ENCODE measurements around the gene TM9SF4.
A peak's percentile ranks its signal among the peaks of the same experiment; 100 is the strongest.

Gene TM9SF4

GRCh38 chr20:32109392-32110172, at the start of gene TM9SF4:
Gene TM9SF4 (plus strand): TSS chr20:32109714. CDS start chr20:32109741, 27 bp downstream.
- DNase-seq: peak; percentile 97

DNA sequence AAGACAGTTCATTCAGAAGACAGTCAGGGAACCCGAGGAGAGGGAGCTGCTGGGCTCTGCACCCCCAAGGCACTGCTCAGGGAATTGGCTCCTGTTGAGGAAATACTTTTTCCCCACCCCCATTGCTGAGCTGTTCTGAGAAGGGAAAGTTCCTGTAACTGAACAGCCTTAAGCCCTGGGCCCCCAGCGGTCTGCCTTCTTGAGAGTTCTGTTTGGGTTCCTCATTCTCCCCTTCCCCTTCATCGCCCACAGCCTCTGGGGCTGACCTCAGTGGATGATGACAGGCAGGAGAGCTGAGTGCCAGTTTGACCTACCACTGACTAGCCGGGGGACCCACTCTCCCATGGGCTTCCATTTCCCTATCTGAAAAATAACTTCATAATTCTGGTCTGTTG, 46.7 kb upstream of the TM9SF4 start:
- DNase-seq: no peak

- DNase-seq: no peak
These were observed 45.8 kb upstream of the TM9SF4 start for GRCh38 chr20:32063695-32064094.

GRCh38 chr20:32064667-32065066, 44.8 kb upstream of the TM9SF4 start:
- no peak for DNase-seq

GRCh38 chr20:32067234-32067821, 42.2 kb upstream of the TM9SF4 start:
- DNase-seq: no peak

GRCh38 chr20:32068174-32068573, 41.3 kb upstream of the TM9SF4 start:
- DNase-seq: no peak

DNA sequence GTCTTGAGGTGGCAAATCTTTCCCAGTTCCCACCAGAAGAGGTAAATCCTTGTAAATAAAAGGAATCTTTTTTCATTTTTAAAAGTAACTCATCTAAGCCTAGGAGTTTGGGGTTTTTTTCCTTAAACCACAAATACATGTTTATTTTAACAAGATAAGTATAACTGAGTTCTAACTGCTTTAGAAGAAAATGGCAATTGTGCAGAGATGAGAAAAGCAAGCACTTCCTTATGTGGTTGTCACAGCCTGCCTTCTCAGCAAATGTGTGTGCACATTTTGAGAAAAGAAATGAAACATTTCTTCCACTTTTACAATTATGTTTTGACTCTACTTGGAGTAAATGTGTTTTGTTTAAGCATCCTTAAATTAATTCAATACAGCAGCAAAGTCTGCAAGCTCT, 39.8 kb upstream of the TM9SF4 start:
- DNase-seq: no peak

DNA sequence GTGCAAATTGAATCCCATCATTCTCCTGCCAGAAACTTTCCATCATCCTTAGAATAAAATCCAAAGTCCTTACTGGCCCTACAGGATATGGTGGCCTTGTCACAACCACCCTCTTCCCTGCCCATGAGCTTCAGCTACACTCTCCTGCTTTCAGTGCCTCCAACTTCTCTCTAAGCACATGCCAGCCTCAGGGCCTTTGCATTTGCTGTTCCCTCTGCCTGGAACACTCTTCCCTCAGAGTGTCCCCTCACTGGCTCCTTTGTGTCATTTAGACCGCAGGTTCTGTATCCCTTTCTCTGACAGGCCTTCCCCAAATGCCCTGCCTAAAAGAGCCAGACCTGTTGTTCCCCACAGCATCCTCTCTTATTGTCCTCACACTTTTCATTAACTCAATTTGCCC, 39.2 kb upstream of the TM9SF4 start:
- DNase-seq: no peak

GRCh38 chr20:32070690-32071213, 38.8 kb upstream of the TM9SF4 start:
- DNase-seq: no peak

- no peak for DNase-seq
These were observed 37.9 kb upstream of the TM9SF4 start for GRCh38 chr20:32071395-32072167.

GRCh38 chr20:32072168-32072750, 37.3 kb upstream of the TM9SF4 start:
- no peak for DNase-seq

DNA sequence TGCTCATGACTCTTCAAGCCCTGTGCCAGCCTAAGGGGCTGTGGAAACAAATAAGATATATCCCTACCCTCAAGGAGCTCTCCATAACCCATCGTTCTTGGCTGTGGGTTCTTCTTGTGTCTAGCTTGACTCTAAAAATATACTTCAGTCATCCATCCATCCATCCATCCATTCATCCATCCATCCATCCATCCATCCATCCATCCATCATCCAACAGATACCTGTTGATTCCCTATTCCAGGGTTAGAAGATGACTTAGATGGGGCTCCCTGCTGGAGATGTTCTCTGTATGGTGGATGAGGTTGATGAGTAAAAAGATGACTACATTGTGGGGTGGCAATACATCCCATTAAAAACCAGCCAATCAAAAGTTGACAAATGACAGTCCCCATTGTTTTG, 34.0 kb upstream of the TM9SF4 start:
- DNase-seq: no peak

DNA sequence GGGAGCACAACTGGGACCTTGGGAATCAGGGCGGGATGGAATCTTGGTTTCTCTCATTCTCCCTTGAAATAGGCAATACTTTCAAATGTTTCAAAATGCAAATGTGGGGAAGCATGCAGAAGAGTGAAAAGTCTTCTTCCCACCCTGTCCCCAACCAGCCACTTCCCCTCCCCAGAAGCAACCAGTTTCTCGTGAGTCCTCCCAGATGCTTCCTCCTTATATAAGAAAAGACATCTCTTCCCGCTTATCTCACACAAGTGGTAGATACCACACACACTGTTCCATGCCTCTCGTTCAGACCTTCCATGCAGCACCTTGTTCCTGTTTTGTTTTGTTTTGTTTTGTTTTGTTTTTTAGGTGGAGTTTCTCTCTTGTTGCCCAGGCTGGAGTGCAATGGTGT, 32.3 kb upstream of the TM9SF4 start:
- no peak for DNase-seq

DNA sequence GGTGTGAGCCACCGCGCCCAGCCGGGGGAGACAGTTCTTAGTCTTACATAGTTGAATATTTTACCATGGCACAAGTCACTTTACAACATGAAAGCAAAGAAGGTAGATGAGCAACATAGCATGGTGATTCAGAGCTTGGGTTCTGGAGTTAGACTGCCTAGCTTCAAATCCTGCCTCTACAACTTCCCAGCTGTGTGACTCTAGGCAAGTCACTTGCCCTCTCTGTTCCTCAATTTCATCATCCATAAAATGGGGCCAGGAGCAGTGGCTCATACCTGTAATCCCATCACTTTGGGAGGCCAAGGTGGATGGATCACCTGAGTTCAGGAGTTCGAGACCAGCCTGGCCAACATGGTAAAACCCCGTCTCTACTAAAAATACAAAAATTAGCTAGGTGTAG, 31.2 kb upstream of the TM9SF4 start:
- DNase-seq: no peak

DNA sequence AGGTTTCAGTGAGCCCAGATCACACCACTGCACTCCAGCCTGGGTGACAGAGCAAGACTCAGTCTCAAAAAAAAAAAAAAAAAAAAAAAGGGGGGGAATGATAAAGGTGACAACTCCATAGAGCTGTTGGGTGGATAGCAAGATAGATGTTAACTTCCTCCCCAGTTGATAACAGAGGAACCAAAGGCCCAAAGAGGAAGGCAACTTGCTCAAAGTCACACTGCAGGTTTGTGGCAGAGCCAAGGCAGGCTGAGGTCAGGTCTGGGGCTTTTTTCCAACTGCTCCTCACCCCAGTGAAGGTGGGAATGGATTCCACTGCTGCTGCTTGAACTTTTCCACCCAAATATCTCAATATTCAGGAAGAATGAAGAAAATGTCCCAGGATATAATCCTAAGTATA, 30.7 kb upstream of the TM9SF4 start:
- no peak for DNase-seq

GRCh38 chr20:32079655-32080109, 29.8 kb upstream of the TM9SF4 start:
- peak in 1 of 2 experiments; percentile 15 for DNase-seq

DNA sequence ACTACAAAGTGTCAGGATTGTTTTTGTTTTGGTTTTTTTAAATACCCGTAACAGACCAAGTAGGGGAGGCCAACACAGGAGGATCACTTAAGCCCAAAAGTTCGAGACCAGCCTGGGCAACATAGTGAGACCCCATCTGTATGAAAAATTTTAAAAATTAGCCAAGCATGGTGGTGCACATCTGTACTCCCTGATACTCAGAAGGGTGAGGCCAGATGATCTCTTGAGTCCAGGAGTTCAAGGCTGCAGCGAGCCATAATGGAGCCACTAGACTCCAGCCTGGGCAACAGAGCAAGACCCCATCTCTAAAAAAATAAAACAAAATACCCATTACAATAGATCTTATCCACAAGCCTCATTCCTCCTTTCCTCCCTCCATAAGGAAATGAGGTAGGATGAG, 28.7 kb upstream of the TM9SF4 start:
- no peak for DNase-seq

- no peak for DNase-seq
These were observed 26.0 kb upstream of the TM9SF4 start for GRCh38 chr20:32083469-32083868.

- no peak for DNase-seq
These were observed 22.4 kb upstream of the TM9SF4 start for GRCh38 chr20:32087070-32087469.

DNA sequence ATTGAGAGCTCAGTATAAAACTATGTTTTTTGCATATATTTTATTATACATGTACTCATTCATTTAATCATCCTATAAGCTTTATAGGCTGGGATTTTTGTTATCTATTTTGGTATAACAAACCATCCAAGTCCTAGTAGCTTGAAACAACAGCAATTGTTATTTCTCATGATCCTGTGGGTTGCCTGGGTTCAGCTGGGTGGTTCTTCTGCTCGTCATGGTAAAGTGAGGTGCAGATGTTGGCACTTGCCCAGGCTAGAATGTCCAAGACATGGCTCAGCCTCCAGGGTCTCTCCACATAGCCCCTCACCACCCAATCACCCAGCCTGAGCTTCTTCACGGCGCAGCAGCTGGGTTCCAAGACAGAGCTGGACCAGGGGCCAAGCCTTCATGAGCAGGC, 20.8 kb upstream of the TM9SF4 start:
- no peak for DNase-seq

DNA sequence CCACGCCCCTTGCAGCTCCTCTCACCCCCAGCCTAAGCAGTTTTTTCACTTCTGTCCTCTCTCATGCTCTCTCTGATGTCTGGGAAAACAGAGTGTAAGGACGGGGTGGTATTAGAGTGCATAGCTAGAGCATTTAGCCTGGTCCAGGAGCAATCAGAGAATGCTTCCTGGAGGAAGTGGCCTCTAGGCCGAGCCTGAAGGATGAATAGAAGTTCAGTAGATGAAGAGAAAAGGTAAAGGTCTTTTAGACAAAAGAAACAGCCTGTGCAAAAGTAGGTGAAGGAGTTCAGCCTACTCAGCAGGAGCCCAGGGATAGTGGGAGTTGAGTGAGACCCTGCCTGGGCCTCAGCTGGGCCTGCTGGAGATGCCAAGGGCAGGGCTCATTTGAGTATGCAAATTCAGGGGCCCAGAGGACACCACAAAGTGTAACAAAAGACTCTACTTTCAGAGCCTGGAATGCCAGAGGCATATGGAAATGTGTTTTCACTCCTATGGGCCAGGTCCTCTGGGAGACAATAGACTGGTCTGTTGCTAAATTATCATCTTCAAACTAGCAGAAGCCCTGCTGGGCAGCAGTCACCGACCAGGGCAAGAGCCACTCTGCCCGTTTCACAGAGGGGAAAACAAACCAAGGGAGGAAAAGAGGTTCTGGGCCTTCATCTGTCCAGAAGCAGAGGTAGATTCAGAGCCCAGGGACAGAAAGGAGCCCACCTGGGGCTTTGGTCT, 19.7 kb upstream of the TM9SF4 start:
- DNase-seq: no peak

DNA sequence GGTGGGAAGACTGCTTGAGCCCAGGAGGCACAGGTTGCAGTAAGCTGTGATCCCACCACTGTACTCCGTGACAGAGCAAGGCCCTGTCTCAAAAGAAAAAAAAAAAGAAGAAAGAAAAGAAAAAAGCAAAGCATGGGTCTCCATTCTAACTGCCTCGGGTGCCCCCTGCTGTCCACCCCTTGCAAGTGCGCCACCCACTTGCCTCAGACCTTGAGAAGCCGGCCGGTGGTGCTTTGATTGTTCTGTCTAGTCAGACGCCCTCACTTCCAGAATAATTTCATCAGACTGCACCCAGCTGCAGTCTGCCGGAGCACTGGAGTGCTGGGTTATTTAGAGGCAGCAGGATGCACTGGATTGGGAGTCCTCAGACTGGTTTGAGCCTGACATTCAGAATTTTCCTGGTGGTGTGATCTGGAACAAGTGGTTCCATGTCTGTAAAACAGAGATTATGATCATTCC, 17.6 kb upstream of the TM9SF4 start:
- DNase-seq: peak; percentile 73 to 79
